GM12872 (cell line): Measurements from ENCODE around the gene KCNT1.

Source experiments
- TF ChIP-seq, protein P1 (sequence below): IDR thresholded peaks from 3 replicates; pipeline ENCODE4 v1.5.1; 2011; ENCODE audit warnings: low read depth, mild to moderate bottlenecking, low read length, moderate library complexity; ENCODE audit not compliant: insufficient read depth

KCNT1 gene

GRCh38 chr9:135678236-135679017 is 23.6 kb upstream of the KCNT1 start:
- TF ChIP-seq, protein P1, sequence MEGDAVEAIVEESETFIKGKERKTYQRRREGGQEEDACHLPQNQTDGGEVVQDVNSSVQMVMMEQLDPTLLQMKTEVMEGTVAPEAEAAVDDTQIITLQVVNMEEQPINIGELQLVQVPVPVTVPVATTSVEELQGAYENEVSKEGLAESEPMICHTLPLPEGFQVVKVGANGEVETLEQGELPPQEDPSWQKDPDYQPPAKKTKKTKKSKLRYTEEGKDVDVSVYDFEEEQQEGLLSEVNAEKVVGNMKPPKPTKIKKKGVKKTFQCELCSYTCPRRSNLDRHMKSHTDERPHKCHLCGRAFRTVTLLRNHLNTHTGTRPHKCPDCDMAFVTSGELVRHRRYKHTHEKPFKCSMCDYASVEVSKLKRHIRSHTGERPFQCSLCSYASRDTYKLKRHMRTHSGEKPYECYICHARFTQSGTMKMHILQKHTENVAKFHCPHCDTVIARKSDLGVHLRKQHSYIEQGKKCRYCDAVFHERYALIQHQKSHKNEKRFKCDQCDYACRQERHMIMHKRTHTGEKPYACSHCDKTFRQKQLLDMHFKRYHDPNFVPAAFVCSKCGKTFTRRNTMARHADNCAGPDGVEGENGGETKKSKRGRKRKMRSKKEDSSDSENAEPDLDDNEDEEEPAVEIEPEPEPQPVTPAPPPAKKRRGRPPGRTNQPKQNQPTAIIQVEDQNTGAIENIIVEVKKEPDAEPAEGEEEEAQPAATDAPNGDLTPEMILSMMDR = no peak

DNA sequence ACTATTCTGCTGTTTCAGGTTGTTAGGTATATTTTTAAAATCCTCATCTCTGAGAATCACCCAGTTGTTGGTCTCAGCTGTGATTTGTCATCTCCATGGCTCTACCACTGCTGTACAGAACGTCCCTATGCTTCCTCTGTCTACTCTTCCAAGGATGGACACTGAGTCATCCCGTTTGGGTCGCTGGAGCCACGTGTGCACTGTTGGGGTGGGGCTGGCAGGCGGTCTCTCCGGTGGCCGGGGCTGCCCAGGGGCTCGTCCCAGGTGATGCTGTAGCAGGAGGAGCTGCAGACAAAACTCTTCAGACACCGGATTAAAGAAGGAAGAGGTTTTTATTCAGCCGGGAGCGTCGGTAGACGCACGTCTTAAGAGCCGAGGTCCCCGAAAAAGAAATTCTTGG is 21.9 kb upstream of the KCNT1 start:
- TF ChIP-seq, protein P1 = no peak

GRCh38 chr9:135681161-135681560 is 20.8 kb upstream of the KCNT1 start:
- TF ChIP-seq, protein P1 = no peak

DNA sequence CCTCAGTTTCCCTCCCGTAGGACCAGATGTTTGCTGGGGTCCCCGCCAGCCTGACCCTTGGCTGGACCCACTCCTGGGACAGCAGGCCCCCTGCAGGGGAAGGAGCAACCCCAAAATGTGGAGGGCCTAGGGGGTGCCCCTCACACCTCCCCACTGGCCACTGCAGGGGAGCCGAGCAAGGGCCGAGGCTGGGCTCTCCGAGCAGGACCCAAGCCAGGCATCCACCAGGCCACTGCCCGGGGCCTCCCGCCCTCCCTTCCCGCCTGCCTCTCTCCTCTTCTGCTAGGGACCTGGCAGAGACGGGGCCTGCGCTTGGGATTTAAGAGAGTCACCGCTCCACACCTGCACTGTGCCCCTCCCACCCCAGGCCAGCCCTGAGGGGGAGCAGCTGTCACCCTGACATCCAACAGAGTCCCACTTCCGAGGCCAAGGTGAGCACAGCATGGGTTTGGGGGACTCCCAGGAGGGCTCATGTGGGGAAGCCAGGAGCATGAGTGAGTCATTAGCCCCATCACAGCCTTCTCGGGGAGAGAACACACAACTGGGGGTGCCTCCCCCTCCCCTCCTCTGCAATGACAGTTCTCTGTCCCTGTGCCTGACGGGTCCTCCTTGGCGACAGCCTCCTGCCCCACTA is 18.5 kb upstream of the KCNT1 start:
- TF ChIP-seq, protein P1 = no peak

DNA sequence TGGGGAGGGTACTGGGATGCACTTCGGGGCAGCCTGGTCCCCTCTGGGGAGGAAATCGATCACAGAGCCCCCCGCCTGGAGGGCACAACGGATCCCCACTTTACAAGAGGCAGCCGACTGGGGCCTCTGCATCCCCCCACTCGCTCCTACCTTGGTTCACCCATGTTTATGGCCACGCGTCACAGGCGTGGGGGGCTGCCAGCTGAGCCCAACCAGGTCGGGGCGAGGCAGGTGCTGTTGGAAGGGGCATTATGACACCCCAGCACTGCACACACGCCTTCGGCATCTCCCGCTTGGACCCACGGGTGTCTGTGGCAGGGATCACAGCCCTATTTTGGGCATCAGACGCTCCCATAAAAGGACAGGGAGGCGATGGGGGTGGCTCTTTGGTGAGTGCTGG is 17.3 kb upstream of the KCNT1 start:
- TF ChIP-seq, protein P1 = no peak

GRCh38 chr9:135687216-135687615 is 14.8 kb upstream of the KCNT1 start:
- TF ChIP-seq, protein P1 = no peak

- TF ChIP-seq, protein P1 = no peak
These were observed 13.0 kb upstream of the KCNT1 start for GRCh38 chr9:135689011-135689410.
